ENCODE measurements around the gene LONP1. TPM values are rescaled to one million over a fixed set of nuclear protein-coding genes. Genes with fewer than 3 reads are reported as not detected.

Gene LONP1
- total RNA-seq, 2 experiments from 2014 or later: 324 to 342 TPM

DNA sequence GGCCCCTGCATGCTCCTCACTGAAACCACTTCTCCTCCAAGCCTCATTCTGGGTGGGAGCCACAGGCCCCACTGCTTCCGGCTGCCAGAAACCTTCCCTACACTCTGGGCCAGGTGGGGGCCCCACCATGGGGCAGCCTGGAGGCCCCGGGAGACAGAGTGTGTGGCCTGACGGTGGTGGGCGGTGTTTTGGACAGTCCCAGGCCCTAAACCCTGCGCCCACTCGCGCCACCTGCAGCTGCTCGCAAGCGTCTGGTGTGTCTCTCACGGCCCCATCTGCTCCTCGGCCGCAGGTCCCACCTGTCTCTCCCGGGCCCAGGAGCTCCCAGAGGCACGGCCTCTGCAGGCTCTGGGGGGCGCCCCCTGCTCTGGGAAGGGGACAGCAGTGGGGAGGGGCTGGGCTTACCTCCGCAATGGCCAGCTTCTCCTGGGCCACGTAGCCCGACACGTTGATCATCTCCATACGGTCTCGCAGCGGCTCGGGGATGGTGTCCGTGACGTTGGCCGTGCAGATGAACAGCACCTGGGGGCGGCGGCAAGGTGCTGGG is 24.2 kb downstream of the LONP1 start:
- CTCF ChIA-PET: no interaction called here

DNA sequence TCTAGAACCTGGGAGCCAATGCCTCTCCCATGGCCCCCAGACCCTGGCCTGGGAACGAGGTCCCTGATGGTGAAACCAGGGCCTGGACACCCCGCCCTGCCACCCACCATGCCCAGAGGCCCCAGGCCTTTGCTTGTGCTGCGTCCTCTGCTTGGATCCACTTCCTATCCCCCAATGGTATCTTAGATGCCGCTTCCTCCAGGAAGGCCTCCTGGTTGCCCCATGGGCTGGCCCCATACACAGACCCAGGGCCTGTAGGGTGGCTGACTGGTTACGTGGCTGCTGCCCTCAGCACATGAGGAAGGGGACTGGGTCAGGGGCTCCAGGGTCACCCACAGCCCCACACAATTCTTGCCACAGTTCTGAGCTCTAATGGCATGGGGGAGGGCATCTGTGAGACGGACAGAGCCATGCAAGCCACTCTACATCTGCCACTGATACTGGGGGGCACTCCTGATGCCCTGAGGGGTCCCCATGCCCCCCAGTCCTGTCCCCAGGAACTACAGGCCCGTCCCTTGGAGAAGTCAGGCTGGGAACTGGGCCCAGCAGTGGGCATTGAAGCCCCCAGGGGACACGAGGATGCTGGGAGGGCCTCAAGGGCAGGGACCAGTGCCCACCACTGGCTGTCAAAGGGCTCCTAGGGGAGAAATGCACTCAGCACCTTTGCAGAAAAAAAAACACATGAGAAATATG is 24.8 kb downstream of the LONP1 start:
- H3K36me3 Mint-ChIP-seq (ENCODE audit: low read depth): peaks cover 59% of the 10 kb centered on the region
- no peaks in the 10 kb centered on the region for H3K27me3 Mint-ChIP-seq
- intact Hi-C loops (cut with micrococcal nuclease): loop anchor here (10.0 kb wide), 1 partner anchor 100 kb away; the partner anchor contains the start of gene DUS3L
- H3K4me1 Mint-ChIP-seq (ENCODE audit: low read depth): peaks cover 7% of the 10 kb centered on the region
- H3K9me3 Mint-ChIP-seq: no peaks in the 10 kb centered on the region
- peak overlapping the region; percentile 46 for H3K4me3 Mint-ChIP-seq
- TF ChIP-seq, protein P1, sequence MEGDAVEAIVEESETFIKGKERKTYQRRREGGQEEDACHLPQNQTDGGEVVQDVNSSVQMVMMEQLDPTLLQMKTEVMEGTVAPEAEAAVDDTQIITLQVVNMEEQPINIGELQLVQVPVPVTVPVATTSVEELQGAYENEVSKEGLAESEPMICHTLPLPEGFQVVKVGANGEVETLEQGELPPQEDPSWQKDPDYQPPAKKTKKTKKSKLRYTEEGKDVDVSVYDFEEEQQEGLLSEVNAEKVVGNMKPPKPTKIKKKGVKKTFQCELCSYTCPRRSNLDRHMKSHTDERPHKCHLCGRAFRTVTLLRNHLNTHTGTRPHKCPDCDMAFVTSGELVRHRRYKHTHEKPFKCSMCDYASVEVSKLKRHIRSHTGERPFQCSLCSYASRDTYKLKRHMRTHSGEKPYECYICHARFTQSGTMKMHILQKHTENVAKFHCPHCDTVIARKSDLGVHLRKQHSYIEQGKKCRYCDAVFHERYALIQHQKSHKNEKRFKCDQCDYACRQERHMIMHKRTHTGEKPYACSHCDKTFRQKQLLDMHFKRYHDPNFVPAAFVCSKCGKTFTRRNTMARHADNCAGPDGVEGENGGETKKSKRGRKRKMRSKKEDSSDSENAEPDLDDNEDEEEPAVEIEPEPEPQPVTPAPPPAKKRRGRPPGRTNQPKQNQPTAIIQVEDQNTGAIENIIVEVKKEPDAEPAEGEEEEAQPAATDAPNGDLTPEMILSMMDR (IDR thresholded peaks at IDR 0.05): no peak
- DNase-seq (no peak), ATAC-seq (no peak)
- POLR2A ChIA-PET: interaction anchor here (2.2 to 20.6 kb wide), 2 partner anchors 17 to 96 kb away, joined by 6 to 516 read pairs; partner anchors contain the start of genes CATSPERD, DUS3L and LONP1
- CTCF ChIA-PET: no interaction called here
- H3K27ac Mint-ChIP-seq: peak overlapping the region; percentile 42

More for the DNA sequence above, 24.2 kb downstream of the LONP1 start:
- Mint-ChIP-seq H3K4me1 (ENCODE audit: low read depth) (peaks cover 7% of the 10 kb centered on the region), H3K27me3 (no peaks in the 10 kb centered on the region), H3K4me3 (no peak overlapping the region), H3K36me3 (ENCODE audit: low read depth) (peaks cover 57% of the 10 kb centered on the region), H3K9me3 (no peaks in the 10 kb centered on the region), H3K27ac (no peak overlapping the region)
- DNase-seq (no peak), ATAC-seq (no peak)
- POLR2A ChIA-PET: interaction anchor here (2.2 to 20.6 kb wide), 2 partner anchors 17 to 95 kb away, joined by 6 to 516 read pairs; partner anchors contain the start of genes CATSPERD, DUS3L and LONP1
- intact Hi-C loops (cut with micrococcal nuclease): loop anchor here (10.0 kb wide), 1 partner anchor 99 kb away; the partner anchor contains the start of gene DUS3L
- TF ChIP-seq, protein P1 (IDR thresholded peaks at IDR 0.05): no peak

DNA sequence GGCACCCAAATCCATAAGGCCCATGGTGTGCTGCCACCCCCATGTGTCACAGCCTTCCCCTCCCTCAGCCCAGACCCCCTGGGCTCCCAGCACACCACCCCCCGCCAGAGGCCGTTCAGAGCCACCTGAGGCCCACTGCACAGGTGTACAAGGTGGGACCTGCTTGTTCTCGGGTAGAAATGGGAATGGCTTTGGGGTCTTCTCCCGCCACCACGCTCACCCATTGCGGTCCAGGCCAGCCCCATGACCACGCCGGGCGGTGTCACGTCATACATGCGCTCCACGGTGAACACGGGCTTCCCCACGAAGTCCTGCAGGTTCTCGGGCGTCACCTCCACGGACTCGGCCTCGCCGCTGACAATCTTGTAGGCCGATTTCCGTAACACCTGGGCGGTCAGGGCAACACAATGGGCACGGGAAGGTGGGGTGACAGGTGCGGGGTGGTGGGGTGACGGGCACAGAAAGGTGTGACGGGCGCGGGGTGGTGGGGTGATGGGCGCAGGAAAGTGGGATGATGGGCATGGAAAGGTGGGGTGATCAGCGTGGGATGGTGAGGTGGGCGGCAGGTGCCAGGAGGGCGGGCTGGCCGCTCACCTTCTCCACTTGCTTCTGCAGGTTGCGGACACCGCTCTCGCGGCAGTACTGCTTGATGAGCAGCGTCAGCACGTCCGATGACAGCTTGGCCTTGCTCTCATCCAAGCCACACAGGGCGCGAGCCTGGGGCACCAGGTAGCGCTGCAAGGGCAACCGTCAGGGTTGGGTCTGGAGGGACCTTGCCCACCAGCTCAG is 25.6 kb downstream of the LONP1 start:
- ATAC-seq (no peak), DNase-seq (no peak)
- no peaks in the 10 kb centered on the region for H3K9me3 Mint-ChIP-seq
- H3K27ac Mint-ChIP-seq: no peak overlapping the region
- intact Hi-C loops (cut with micrococcal nuclease): loop anchor here (10.0 kb wide), 1 partner anchor 100 kb away; the partner anchor contains the start of gene DUS3L
- H3K27me3 Mint-ChIP-seq: no peaks in the 10 kb centered on the region
- TF ChIP-seq, protein P1 (IDR thresholded peaks at IDR 0.05): no peak
- peaks cover 60% of the 10 kb centered on the region for H3K36me3 Mint-ChIP-seq (ENCODE audit: low read depth)
- H3K4me3 Mint-ChIP-seq: peak overlapping the region; percentile 99
- peaks cover 10% of the 10 kb centered on the region for H3K4me1 Mint-ChIP-seq (ENCODE audit: low read depth)
- CTCF ChIA-PET: no interaction called here
- POLR2A ChIA-PET: interaction anchor here (0.6 to 20.6 kb wide), 4 partner anchors 18 to 138 kb away, joined by 4 to 516 read pairs (median 5); partner anchors contain the start of genes CATSPERD, DUS3L and LONP1

DNA sequence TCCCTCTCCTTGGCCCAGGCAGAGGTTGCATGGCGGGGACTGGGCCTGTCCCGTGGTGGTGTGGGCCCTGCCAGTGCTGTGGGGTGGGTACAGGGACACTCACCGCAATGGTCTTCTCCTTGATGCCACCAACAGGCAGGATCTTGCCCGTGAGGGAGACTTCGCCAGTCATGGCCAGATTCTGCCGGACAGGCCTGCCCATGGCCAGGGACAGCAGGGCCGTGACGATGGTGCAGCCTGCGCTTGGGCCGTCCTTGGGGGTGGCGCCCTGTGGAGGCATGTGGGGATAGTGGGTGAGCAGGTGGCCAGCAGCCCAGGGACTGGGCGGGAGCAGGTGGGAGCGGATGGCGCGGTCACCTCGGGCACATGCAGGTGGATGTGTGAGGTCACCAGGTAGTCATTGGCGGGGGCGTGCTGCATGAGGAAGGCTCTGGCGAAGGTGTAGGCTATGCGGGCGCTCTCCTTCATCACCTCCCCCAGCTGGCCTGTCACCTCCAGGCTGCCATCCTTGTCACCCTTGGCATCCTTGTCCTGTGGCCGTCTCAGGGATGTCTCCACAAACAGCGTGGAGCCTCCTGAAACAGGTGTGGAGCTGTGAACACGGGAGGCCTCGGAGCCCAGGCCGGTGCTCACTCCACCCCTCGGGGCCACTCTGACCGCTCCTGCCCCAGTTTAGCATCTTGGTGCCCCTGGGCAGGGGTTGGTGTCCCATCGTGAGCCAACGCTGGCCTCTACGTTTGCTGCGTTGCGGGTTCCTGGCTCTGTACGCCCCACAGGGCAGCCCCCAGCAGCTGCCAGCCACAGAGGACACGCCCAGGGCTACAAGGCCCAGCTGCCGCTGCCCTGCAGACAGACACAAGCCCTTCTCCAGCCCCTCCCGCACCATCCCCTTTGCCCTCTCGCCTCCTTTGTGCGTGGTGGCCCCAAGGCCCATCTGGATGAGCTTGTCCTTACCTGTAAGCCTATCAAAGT is 26.5 kb downstream of the LONP1 start:
- H3K36me3 Mint-ChIP-seq (ENCODE audit: low read depth): peaks cover 53% of the 10 kb centered on the region
- no peak for ATAC-seq
- TF ChIP-seq, protein P1 (IDR thresholded peaks at IDR 0.05): no peak
- ChIA-PET CTCF (no interaction called here), POLR2A (interaction anchor here (0.6 to 20.6 kb wide), 5 partner anchors 19 to 138 kb away, joined by 4 to 516 read pairs (median 4); partner anchors contain the start of genes CATSPERD, DUS3L and LONP1)
- DNase-seq: peak; percentile 44
- H3K9me3 Mint-ChIP-seq: no peaks in the 10 kb centered on the region
- peak overlapping the region; percentile 99 for H3K4me3 Mint-ChIP-seq
- H3K27ac Mint-ChIP-seq: no peak overlapping the region
- H3K4me1 Mint-ChIP-seq (ENCODE audit: low read depth): peaks cover 12% of the 10 kb centered on the region
- H3K27me3 Mint-ChIP-seq: no peaks in the 10 kb centered on the region
- intact Hi-C loops (cut with micrococcal nuclease): loop anchor here (10.0 kb wide), 1 partner anchor 101 kb away; the partner anchor contains the start of gene DUS3L

Data from activated CD8-positive, alpha-beta T cell treated with anti-CD3 and anti-CD28 coated beads for 36 hours (primary cell).